GM12878 (cell line): ENCODE measurements around the gene HNRNPF.

Source experiments
- MAX ChIP-seq: IDR thresholded peaks from 2 replicates; pipeline ENCODE4 v1.6.1; 2012; ENCODE audit warnings: low read depth, low read length, improper control_type of control experiment
- TBL1XR1 ChIP-seq: IDR thresholded peaks from 2 replicates; pipeline ENCODE4 v1.6.1; 2012; ENCODE audit warnings: low read depth, low read length, improper control_type of control experiment
- ZNF274 ChIP-seq: IDR thresholded peaks from one replicate; pipeline ENCODE4 v1.8.0; 2011; ENCODE audit not compliant: insufficient read length, insufficient read depth

GRCh38 chr10:43390333-43390732 lies 18.7 kb downstream of the HNRNPF start:
- TF ChIP-seq TBL1XR1 (no peak), MAX (no peak), ZNF274 (no peak)
